GM21367 (cell line): ENCODE measurements around the gene PEA15.
A peak's percentile ranks its signal among the peaks of the same experiment; 100 is the strongest.

Source experiments
- ATAC-seq: cut with Tn5 transposase; IDR thresholded peaks from one replicate; pipeline ENCODE4 v1.9.1; 2021; ENCODE audit not compliant: unreplicated experiment

PEA15 gene, protein sequence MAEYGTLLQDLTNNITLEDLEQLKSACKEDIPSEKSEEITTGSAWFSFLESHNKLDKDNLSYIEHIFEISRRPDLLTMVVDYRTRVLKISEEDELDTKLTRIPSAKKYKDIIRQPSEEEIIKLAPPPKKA

DNA sequence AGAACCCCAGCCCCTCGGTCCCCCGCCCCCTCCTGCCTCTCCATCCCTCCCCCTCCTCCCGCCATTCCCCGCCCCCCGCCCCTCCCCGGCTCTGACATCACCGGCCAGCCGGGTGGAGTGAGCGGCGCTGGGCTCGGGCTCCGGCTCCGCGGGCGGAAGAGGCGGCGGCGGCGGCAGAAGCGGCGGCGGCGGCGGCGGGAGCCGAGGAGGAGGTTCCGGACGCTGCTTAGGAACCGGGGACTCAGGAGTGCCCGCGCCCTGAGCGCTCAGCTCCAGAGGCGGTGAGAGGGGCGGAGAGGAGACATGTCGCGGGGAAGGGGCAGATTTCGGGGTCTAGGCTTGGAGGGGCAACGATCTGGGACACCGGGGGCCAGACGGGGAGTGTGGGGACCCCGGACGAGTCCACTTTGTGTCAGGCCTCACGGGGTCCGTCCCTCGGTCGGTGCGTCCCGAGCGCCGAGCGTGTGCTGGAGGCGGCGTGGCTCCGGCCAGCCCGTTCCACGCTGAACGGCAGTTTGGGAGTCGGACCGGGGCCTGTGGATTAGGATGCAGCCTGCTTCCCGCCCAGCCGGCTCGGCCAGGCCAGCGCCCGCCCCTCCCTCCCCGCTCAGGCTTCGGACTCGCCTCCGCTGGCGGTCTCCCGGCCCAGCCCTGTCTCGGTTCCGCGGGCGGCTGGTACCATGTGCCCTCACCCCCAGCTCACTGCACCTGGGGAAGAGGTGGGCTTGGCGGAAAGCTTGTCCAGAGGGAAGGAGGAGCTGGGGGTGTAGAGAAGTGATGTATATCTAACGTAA is at the start of gene PEA15:
PEA15 (plus strand) TSS at position 143 of the 794 bp plus-strand sequence. CDS start 6,161 bp downstream, outside the sequence.
- peak; percentile 32 for ATAC-seq

DNA sequence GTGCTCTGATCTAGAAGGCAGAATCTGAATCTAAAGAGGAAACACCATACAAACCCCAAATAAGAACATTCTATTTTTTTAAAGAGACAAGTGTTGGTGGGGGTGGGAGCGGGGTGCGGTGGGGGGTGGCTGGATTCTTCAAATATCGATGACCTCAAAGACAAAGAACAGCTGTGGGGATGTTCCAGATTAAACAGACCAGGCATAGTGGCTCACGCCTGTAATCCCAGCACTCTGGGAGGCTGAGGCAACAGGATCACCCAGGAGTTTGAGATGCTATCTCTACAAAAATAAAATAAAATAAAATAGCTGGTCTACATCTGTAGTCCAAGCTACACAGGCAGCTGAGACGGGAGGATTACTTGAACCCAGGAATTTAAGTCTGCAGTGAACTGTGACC is 48.8 kb upstream of the PEA15 start:
- no peak for ATAC-seq

DNA sequence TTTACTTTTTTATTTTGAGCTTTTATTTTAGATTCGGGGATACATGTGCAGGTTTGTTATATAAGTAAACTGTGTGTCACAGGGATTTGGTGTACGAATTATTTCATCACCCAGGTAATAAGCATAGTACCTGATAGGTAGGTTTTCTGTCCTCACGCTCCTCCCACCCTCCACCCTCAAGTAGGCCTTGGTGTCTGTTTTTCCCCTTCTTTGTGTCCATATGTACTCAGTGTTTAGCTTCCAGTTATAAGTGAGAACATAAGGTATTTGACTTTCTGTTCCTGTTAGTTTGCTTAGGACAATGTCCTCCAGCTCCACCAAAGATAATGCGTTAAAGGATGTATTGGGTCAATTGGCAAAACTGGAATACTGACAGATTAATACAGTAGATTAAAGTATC is 48.0 kb upstream of the PEA15 start:
- no peak for ATAC-seq

DNA sequence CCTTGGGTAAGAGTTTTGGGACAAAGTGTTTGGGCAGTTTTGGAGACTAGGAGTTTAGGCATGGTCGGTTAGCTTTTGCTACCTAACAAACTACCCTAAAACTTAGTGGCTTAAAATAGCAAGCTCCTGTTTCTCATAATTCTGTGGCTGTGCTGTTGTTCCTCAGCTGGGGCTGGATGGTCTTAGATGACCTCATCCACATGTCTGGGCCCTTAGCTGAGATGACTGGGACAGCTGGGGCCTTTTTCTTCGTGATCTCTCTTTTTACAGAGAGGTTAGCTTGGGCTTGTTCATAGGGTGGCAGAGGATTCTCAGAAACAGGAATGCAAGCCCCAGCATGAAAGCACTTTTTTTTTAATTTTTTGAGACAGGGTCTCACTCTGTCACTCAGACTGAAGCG is 47.2 kb upstream of the PEA15 start:
- ATAC-seq = no peak

DNA sequence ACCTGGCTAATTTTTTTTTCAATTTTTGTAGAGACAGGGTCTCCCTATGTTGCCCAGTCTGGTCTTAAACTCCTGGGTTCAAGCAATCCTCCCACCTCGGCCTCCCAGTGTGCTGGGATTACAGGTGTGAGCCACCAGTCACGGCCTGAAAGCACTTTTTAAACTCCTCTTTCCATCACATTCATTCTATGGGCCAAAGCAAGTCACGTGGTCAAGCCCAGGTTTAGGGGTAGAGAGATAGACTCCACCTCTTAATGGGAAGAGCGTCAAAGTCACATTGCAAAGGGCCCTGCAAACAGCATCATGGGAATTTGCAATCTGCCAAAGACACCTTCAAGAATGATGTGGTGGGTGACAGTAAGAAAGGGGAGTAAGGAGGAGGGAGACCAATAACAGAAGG is 46.6 kb upstream of the PEA15 start:
- no peak for ATAC-seq

DNA sequence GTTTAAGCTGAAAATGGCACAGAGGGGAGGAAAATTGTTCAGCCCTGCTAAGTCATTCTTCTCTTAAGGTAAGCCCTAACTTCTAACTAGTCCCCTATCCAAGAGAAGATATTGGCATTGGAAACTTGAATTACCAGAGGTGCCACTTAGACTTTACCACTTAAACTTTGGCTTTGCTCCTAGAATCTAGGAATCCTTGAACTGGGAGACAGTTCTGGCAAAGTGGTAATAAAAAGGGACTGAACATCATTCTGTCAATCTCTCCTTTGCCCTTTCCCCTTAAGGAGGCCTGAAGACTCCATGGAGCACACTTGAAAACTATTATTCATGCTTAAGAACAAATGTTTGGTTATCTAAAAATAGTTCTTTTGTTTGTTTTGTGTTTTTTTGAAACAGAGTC is 45.3 kb upstream of the PEA15 start:
- ATAC-seq = no peak

DNA sequence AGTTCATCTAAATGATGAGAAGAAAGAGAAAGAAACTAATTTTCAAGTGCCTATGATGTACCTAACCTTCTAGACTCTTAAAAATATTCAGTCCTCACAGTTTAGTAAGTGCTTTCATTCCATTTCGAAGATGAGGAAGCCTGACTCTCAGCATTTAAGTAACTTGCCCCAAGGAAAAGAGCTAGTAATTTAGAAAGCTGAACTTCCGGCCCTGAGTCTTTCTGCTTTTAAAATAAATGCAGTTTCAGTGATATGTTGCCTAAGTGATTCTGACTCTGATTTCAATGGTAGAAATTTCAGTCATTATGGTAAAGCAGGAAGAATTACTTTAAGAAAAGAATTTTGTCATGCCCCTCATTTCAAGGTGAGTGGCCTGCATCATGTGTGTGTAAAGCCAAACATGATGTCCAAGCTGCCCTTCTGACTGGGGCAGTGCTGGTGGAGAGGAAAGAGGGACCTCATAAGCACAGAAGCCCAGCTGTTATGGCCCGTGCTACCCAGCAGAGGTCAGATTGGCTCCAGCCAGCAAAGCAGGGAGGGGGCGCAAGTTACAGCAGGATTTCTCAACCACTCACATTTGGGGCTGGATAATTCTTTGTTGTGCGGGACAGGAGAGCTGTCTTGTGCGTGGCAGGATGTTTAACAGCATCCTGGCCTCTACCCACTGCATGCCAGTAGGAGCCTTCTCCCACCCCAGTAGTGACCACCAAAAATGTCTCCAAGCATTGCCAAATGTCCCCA is 43.0 kb upstream of the PEA15 start:
- ATAC-seq = no peak

DNA sequence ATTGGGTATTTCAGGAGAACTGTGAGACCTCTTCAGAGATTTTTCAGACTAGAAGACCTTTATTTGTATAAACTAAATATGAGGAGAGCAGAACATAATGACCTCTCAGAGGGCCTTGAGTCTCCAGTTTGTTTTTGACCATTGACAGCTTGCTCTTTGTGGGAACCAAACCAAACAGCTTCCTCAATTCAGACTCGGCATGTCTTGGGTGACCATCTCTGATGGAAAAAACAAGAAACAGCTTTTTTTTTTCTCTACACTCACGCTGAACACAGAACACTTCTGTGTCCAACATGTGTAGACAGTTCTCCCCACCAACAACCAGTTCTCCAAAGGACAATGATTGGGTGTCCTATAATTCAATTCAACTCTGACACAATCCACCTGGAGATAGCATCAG is 42.3 kb upstream of the PEA15 start:
- ATAC-seq = no peak

DNA sequence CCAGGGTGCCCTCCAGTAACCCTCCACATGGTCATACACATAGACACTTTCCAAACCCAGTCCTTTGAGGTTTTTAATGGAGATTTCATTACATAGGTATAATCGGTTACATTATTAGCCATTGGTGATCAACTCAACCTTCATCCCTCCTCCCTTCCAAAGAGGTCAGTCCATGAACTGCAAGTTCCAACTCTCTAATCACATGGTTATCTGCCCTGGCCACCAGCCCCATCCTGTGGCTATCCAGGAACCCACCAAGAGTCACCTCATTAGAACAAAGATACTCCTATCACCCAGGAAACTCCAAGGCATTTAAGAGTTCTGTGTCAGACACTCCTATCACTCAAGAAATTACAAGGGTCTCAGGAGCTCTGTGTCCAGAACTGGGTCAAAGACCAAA is 41.6 kb upstream of the PEA15 start:
- no peak for ATAC-seq

DNA sequence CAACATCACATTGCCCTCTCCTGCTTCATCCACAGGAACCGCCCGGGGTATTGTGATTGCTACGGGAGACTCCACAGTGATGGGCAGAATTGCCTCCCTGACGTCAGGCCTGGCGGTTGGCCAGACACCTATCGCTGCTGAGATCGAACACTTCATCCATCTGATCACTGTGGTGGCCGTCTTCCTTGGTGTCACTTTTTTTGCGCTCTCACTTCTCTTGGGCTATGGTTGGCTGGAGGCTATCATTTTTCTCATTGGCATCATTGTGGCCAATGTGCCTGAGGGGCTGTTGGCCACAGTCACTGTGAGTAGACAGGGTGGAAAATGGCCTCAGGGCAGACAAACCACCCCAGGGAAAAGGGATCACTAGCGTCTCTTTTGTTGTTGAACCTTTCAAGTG is 41.1 kb upstream of the PEA15 start:
- ATAC-seq = no peak

DNA sequence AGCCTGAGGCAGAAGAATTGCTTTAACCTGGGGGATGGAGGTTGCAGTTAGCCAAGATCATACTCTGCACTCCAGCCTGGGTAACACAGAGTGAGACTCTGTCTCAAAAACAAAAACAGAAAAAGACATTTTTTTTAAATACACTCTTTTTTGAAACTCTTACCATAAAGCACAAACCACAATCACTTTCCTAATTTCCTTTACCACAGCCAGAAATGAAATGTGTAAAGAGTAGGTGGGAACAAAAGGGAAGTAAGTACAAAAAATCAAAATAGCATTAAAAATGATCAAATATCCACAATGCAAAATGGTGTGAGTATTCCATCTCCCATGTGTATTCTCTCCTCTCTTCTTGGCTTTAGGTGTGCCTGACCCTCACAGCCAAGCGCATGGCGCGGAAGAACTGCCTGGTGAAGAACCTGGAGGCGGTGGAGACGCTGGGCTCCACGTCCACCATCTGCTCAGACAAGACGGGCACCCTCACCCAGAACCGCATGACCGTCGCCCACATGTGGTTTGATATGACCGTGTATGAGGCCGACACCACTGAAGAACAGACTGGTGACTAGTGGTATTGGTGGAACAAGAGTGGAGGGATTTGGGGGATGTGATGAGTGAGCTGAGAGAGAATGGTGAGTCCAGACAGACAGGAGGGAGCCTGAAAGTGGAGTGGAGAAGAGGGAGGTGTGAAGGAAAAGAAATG is 38.9 kb upstream of the PEA15 start:
- no peak for ATAC-seq

DNA sequence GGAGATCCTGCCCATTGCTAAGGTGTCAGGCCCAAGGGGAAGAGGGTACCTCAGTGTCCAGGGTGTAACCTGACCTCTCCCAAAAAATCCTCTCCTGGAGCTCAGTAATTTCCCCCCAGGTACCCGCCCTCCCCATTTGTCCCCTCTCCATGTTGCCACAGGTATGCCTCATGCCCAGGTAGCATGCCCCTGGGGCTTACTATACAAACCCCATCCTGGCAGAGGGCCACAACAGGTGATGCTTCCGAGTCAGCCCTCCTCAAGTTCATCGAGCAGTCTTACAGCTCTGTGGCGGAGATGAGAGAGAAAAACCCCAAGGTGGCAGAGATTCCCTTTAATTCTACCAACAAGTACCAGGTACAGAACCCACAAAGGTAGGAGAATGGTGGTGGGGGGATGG is 38.1 kb upstream of the PEA15 start:
- ATAC-seq = no peak

DNA sequence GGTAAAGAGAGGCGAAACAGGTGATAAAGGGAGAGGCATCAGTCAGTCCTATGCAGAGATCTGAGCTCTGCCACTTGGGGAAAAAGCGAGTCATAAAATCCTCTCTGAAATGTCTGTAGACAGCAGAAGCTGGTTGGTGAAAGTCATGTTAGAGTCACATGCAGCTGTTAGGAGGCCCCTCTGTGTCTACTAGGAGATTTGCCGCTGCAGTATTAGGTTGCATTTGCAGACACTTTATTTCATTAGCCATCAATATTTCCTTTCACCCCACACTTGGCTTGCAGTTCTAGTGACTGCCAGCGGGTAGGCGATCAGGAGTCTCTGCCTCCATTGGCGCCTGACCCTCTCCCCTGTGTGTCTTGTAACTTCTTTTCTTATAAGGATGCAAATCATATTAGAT is 37.6 kb upstream of the PEA15 start:
- no peak for ATAC-seq

DNA sequence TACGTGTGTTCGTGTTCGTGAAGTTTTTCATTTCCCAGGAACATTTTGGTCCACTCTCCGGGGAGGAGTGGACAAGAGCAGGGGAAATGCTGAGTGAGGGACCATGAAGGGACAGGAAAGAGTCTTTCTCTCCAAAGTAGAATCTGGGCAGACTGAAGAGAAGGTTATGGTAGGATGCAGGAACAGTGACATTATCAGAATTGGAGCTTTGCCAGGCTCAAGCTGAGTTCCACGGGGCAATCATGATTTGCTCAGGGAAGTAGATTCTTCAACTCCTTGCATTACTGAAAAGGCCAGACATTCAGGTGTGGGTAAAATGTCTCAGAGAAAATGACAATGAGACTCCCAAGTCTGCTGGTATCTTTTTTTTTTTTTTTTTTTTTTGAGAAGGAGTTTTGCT is 37.2 kb upstream of the PEA15 start:
- no peak for ATAC-seq

DNA sequence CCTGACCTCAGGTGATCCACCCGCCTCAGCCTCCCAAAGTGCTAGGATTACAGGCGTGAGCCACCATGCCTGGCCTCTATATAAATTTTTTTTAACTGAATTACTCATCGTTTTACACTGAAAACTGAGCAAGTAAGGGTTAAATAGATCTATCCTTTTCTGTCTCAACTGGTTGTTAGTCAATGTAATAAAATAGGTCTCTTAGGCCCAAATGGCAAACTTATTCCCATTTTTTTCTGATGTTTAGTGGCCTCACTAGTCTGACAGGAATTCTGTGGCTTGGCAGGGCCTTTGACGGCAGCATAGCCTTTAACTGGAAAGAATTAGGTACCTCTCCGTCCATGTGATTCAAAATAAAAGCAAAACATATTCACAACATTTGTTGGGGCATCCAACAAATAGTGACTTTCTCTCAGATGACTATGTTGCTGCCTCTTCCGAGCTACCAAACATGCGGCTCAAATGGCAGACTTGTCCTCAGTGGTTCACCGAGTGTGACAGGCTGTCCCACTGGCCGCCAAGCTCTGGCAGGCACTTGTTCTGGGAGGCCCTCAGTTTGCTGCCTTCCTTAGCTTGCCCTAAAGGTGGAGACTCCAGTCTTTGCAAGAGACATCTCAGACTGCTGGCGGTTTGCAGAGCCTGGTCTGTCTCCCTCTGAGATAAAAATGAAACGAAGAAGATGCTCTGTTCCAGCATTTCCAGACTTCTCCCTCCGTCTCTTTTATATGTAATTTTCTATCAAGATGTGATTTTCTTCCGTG is 36.4 kb upstream of the PEA15 start:
- ATAC-seq = no peak

DNA sequence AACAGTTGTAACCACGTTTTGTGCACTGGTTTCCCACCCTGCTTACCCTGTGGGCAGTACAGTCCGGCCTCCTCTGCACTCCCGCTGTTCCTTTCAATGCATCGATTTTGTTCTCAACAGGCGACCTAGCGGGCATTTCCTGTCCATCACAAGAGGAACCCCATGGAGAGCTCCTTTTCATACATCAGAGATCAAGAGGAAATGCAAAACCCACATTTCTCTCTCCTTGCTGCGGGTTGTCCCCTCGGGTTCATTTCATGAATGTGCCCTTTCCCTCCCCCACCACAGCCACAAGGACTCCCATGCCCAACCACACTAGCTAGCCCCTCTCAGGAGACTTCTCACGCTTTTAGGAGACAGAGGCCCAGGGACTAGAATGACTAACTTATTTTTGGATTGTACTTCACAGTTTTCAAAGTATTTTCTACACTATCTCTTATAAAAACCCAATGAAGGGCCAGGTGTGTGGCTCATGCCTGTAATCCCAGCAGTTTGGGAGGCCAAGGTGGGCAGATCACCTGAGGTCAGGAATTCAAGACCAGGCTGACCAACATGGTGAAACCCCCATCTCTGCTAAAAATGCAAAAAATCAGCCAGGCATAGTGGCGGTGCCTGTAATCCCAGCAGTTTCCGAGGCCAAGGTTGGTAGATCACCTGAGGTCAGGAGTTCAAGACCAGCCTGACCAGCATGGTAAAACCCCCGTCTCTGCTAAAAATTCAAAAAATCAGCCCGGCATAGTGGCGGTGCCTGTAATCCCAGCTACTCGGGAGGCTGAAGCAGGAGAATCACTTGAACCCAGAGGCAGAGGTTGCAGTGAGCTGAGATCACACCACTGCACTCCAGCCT is 35.4 kb upstream of the PEA15 start:
- peak; percentile 61 for ATAC-seq

DNA sequence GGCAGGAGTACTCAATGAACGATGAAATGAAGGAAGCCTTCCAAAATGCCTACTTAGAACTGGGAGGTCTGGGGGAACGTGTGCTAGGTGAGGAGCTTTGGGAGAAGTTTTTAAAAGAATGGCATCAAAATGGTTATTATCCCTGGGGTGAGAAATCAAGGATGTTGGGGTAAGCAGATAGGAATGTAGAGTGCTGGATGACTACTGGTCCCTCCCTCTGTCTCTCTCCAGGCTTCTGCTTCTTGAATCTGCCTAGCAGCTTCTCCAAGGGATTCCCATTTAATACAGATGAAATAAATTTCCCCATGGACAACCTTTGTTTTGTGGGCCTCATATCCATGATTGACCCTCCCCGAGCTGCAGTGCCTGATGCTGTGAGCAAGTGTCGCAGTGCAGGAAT is 33.8 kb upstream of the PEA15 start:
- ATAC-seq = no peak

DNA sequence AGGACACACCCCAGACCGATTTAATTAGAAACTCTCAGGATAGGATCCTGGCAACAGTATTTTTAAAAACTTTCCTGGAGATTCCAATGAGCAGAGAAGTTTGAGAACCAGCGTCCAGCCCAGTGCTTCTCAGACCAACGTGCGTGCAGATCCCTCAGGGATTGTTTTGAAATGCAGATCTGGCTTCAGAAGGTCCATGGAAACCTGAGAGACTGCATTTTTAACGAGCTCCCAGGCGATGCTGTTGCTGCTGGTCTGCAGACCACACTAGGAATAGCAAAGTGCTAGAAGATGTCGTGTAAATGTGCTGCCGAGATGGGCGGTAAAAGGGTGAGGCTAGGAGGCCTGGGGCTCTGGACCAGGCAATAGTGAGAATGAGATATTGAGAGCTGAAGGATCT is 33.2 kb upstream of the PEA15 start:
- no peak for ATAC-seq

DNA sequence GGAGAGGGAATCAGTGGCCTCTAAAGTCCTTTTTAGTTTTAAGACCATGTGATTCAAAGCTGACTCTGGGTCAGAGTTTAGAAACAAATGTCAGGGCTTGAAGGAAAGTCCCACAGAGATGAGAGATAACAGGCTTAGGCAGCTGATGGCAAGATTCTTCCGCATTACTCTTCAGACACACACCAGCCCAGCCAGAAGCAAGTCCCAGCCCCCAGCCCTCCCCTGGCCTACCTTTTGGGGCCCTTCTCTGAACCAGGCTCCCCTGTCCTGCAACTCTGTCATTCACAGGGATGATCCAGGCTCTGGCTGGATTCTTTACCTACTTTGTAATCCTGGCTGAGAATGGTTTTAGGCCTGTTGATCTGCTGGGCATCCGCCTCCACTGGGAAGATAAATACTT is 28.0 kb upstream of the PEA15 start:
- no peak for ATAC-seq

DNA sequence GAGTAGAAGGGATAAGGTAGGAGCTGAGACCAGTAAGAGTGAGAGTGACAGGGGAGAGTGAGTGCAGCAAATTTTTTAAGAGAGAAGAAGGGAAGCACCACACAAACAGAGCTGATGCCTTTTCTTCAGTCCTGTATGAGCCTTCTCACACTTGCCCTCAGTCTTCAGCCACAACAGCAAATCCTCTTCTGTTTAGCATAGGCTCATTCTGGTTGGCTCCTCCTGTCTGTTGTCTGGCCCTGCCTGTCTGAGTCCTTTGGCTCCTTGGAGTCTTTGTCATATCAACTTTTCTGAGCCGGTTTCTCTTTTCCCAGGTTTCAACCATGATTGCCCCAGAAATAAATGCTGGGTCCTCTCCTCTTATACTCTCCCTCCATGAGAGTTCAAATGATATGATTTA is 27.5 kb upstream of the PEA15 start:
- ATAC-seq = no peak
